Gastroesophageal sphincter (tissue), 4 donors: ENCODE data around the gene OLIG1. TPM values are rescaled to one million over a fixed set of nuclear protein-coding genes. Genes with fewer than 3 reads are reported as not detected.
A peak's percentile ranks its signal among the peaks of the same experiment; 100 is the strongest.

Experiments
- ATAC-seq: fragments of 150-250 bp; one replicate; pipeline ENCODE4 v1.9.1; 2016; ENCODE audit warnings: mild to moderate bottlenecking, moderate library complexity
- H3K27ac ChIP-seq, 4 donors: fragments of 200-600 bp; sonication (generic) in 3 of 4; 1 replicate in 3 of 4; 2 replicates in 1 of 4; pipeline ENCODE4 v1.5.1; 2016 to 2019
- H3K27me3 ChIP-seq: fragments of 200-600 bp; sonication (generic); one replicate; pipeline ENCODE4 v1.5.1; 2019
- H3K36me3 ChIP-seq, 2 donors: fragments of 200-600 bp; sonication (generic); one replicate each; pipeline ENCODE4 v1.5.1; 2019; ENCODE audit warnings: control low read depth in 1 of 2
- H3K4me1 ChIP-seq, 3 donors: fragments of 200-600 bp; sonication (generic); 1 replicate in 2 of 3; 2 replicates in 1 of 3; pipeline ENCODE4 v1.5.1; 2016 to 2019; ENCODE audit warnings: control low read depth in 2 of 3
- H3K4me3 ChIP-seq, 2 donors: fragments of 200-600 bp; sonication (generic); one replicate each; pipeline ENCODE4 v1.5.1; 2019; ENCODE audit warnings: mild to moderate bottlenecking in 1 of 2, moderate library complexity in 1 of 2
- H3K9me3 ChIP-seq, 3 donors: fragments of 200-600 bp; sonication (generic); one replicate each; pipeline ENCODE4 v1.5.1; 2017 to 2019; ENCODE audit warnings: control low read depth in 2 of 3
- EP300 ChIP-seq: sonication (generic); formaldehyde crosslinking; IDR thresholded peaks from one replicate; pipeline ENCODE4 v1.6.1; 2017; ENCODE audit warnings: antibody characterized with exemption, mild to moderate bottlenecking
- POLR2A ChIP-seq, 2 donors: fragments of 450-650 bp; IDR thresholded peaks; one replicate each; pipeline ENCODE4 v1.6.1; 2017; ENCODE audit warnings: antibody characterized with exemption in 2 of 2, mild to moderate bottlenecking in 2 of 2, moderate library complexity in 1 of 2
- POLR2AphosphoS5 ChIP-seq: sonication (generic); formaldehyde crosslinking; IDR thresholded peaks from one replicate; pipeline ENCODE4 v1.6.1; 2017; ENCODE audit warnings: antibody characterized with exemption
- WGBS, 2 donors: methylation state at CpG; one replicate each; pipeline ENCODE4 v1.1.5; 2018; ENCODE audit warnings: low coverage in 1 of 2; 5-methylcytosine and 5-hydroxymethylcytosine counted together
- total RNA-seq, 4 donors: library from RNA; depleted of rRNA; stranded (reverse); fragments of >200 nt; gene quantifications; one replicate each; pipeline ENCODE4 v1.1.0, GENCODE V29; 2016
- TF ChIP-seq, protein P1 (sequence below), 4 experiments: fragments of 200-600 bp in 2 of 4; fragments of 450-650 bp in 2 of 4; sonication (generic) in 1 of 4; IDR thresholded peaks; one replicate each; pipeline ENCODE4 v1.5.1; 2017 to 2019; ENCODE audit warnings: antibody characterized with exemption in 4 of 4, mild to moderate bottlenecking in 2 of 4, moderate library complexity in 2 of 4

OLIG1 gene
- total RNA-seq, 4 donors from 2014 or later = not detected

DNA sequence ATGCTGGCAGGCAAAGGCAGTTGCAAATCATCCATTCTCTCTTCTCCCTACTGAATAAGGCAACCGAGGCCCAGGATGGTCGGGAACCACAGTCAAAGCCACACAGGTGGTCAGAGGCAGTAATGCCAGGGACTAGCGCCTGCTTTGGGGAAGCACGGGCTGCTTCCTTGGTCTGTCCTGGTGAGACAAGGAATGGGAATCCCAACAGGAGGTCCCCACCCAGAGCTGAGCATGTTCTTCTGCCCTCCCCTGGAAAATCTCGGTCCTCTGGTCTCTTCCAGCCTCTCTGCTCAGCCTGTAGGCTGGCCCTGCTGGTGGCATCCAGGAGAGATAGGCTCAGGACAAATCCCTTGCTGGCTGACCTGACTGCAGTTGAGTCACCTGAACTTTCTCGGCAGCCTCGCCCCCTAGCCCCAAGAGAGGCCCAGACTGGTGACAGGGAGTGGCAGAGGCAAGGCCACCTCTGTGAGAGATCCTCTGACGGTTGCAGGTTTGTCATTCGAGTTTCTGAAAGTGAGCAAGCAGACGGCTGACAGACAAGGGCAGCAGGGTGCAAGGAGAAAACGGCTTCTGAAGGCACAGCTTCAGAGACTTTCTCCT, 5.8 kb downstream of the OLIG1 start:
- WGBS, 2 donors = 30% methylated on average over 4 of the region's 11 CpGs; no CpG with 5 or more reads in 1 of the 2 donors
- Histone ChIP-seq H3K4me1 (peaks cover 0 to 19% (median 11%) of the 10 kb centered on the region in 3 donors), H3K4me3 (no peak overlapping the region), H3K36me3 (no peaks in the 10 kb centered on the region), H3K27ac (no peak overlapping the region), H3K27me3 (peaks cover 84% of the 10 kb centered on the region), H3K9me3 (no peaks in the 10 kb centered on the region)
- TF ChIP-seq, protein P1, sequence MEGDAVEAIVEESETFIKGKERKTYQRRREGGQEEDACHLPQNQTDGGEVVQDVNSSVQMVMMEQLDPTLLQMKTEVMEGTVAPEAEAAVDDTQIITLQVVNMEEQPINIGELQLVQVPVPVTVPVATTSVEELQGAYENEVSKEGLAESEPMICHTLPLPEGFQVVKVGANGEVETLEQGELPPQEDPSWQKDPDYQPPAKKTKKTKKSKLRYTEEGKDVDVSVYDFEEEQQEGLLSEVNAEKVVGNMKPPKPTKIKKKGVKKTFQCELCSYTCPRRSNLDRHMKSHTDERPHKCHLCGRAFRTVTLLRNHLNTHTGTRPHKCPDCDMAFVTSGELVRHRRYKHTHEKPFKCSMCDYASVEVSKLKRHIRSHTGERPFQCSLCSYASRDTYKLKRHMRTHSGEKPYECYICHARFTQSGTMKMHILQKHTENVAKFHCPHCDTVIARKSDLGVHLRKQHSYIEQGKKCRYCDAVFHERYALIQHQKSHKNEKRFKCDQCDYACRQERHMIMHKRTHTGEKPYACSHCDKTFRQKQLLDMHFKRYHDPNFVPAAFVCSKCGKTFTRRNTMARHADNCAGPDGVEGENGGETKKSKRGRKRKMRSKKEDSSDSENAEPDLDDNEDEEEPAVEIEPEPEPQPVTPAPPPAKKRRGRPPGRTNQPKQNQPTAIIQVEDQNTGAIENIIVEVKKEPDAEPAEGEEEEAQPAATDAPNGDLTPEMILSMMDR (IDR thresholded peaks at IDR 0.05) = no peak
- TF ChIP-seq POLR2A (IDR thresholded peaks at IDR 0.05) = no peak
- TF ChIP-seq EP300 = no peak
- TF ChIP-seq POLR2AphosphoS5 = no peak
- no peak for ATAC-seq

DNA sequence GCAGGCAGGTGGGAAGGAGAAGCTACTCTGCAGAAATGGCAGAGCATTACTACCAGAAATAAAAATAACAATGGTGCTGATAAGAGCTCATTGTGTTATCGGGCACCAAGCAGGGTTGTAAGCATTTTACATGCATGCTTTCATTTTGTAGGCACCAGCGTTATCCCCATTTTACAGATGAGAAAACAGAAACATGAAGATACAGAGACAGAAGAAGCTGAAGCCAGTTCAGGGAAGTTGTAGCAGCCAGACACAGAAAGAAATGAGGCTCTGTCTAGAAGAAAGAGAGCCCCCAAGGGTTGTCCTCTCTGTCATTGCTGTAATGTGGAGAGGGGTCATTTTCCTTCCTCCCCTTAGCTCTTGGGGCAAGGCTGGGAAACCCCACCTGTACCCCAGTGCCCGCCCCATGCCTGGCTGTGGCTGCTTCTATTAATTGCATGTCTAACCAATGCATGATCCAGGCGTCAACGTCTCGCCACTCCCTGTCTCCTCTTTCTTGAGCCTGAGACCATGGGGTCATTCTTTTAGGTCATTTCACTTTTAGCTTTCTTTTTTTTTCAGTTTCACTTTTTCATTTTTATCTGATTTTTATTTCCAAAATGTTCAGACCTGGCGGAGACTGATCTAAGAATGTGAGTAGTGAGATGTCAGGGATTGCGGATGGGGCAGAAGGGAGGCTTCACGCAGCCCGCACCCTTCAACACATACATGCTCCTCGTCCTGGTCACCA, 6.8 kb downstream of the OLIG1 start:
- H3K4me3 ChIP-seq = no peak overlapping the region
- WGBS, 2 donors = 74 to 82% methylated on average over 4 to 11 of the region's 11 CpGs
- H3K27me3 ChIP-seq = peaks cover 73% of the 10 kb centered on the region
- peaks cover 0 to 8% (median 2%) of the 10 kb centered on the region in 3 donors for H3K4me1 ChIP-seq
- H3K36me3 ChIP-seq = no peaks in the 10 kb centered on the region
- no peak overlapping the region for H3K27ac ChIP-seq
- H3K9me3 ChIP-seq = no peaks in the 10 kb centered on the region
- TF ChIP-seq EP300 (no peak), POLR2AphosphoS5 (no peak), POLR2A (IDR thresholded peaks at IDR 0.05) (no peak)
- TF ChIP-seq, protein P1 (IDR thresholded peaks at IDR 0.05) = no peak
- ATAC-seq = no peak

DNA sequence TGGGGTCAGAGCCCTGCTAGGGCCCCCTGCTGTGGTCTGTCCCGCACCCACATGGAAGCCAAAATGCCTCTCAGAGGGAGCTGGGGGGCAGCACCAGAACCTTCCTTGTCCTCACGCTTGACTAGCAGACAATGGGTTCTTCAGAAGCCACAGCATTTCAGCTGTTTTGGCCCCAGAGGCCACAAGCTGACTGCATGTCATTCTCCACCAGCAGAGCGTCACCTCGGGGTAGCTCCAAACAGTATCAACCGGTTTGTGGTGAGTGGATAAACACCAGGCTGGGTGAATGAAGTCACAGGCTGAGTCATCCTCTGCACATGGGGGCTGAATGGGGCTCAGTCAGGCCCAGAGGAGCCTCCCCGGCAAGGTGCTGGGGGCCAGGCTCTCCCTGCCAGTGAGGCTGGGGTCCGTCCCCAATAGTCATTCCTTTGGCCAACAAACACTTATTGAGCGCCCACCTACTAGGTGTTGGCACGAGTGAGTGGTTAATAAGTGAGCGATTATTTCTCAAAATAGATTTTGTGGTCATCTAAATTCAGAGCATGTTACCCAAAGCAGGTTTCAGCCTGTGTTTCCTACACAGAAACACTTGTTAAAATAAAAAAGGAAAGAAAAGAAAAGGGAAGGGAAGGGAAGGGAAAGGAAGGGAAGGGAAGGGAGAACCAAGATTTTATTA, 9.1 kb downstream of the OLIG1 start:
- ATAC-seq = peak; percentile 36
- 86% methylated on average over 2 of the region's 10 CpGs; no CpG with 5 or more reads in 1 of the 2 donors for WGBS, 2 donors

DNA sequence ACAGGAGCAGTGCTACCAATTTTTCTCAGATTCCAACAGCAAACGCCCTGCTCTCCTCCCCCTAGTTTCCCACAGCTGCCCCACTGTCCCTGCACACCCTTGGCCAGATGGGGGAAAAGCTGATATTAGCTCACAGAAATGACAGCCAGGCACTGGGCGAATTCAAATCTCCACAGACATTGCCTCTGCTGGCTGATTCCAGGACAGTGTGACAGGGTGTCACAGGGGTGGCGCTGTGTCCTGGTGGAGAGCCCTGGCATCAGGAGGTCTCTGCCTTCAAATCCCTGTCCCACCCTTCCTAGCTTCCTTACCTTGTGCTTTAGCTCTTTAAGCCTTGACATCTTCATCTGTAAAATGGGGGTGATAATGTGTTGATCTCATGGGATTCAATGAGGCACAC, 10.4 kb downstream of the OLIG1 start:
- H3K27ac ChIP-seq = no peak overlapping the region
- ATAC-seq = no peak
- no peaks in the 10 kb centered on the region for H3K9me3 ChIP-seq
- TF ChIP-seq, protein P1 (IDR thresholded peaks at IDR 0.05) = no peak
- H3K4me1 ChIP-seq = no peaks in the 10 kb centered on the region
- WGBS, 2 donors = 55 to 63% methylated on average over 1 to 3 of the region's 3 CpGs
- no peak overlapping the region for H3K4me3 ChIP-seq
- no peaks in the 10 kb centered on the region for H3K36me3 ChIP-seq
- peaks cover 38% of the 10 kb centered on the region for H3K27me3 ChIP-seq

More for the DNA sequence above, 9.1 kb downstream of the OLIG1 start:
- Histone ChIP-seq H3K4me1 (no peaks in the 10 kb centered on the region), H3K27ac (no peak overlapping the region), H3K27me3 (peaks cover 51% of the 10 kb centered on the region), H3K4me3 (no peak overlapping the region), H3K9me3 (no peaks in the 10 kb centered on the region), H3K36me3 (no peaks in the 10 kb centered on the region)
- TF ChIP-seq, protein P1 (IDR thresholded peaks at IDR 0.05) = no peak
- TF ChIP-seq EP300 = no peak
- no peak for TF ChIP-seq POLR2A (IDR thresholded peaks at IDR 0.05)
- TF ChIP-seq POLR2AphosphoS5 = no peak
